T-cell (primary cell): ENCODE results near the gene PLEKHB2. TPM values are rescaled to one million over a fixed set of nuclear protein-coding genes. Genes with fewer than 3 reads are reported as not detected.

Source experiments
- ATAC-seq, 4 experiments: fragments of 200-7000 bp in 3 of 4; fragments of 150-1000 bp in 1 of 4; cut with Tn5 transposase; replicated peaks in 1 of 4; 1 replicate in 3 of 4; 2 replicates in 1 of 4; pipeline ENCODE4 v1.10.0; 2021; ENCODE audit warnings: moderate library complexity in 3 of 4, mild to moderate bottlenecking in 2 of 4, moderate number of reproducible peaks in 1 of 4
- CTCF ChIA-PET, 2 donors: fragments of 300-600 bp; sonication (Branson Sonifier 250); formaldehyde crosslinking; loops; one replicate each; lab custom pipeline; 2022; ENCODE audit warnings: antibody characterized with exemption in 2 of 2; lab: Charles Lee
- POLR2A ChIA-PET, 2 donors: fragments of 300-600 bp; sonication (Branson Sonifier 250); formaldehyde crosslinking; loops; one replicate each; lab custom pipeline; 2022; ENCODE audit warnings: antibody characterized with exemption in 2 of 2; lab: Charles Lee
- DNase-seq, 35 experiments: peaks; one replicate each; pipeline versions ENCODE4 v3.0.0 to v3.0.0-alpha.2; 2013 to 2023
- H3K27ac ChIP-seq: one replicate; pipeline ENCODE4 v1.5.1; 2013; ENCODE audit warnings: low read length
- H3K27me3 ChIP-seq, 2 experiments: replicated peaks in 1 of 2; 1 replicate in 1 of 2; 2 replicates in 1 of 2; pipeline versions ENCODE4 v1.6.1 to v1.7.0; 2013; ENCODE audit warnings: low read length in 1 of 2, mixed read lengths in 1 of 2; ENCODE audit not compliant: control insufficient read depth in 2 of 2, insufficient read depth in 2 of 2; ENCODE audit errors: extremely low read depth in 1 of 2
- H3K36me3 ChIP-seq, 2 donors: 1 replicate in 1 of 2; 2 replicates in 1 of 2; pipeline versions ENCODE4 v1.6.1 to v1.7.0; 2013; ENCODE audit warnings: low read length in 1 of 2; ENCODE audit not compliant: control insufficient read depth in 2 of 2, insufficient read depth in 1 of 2; ENCODE audit errors: extremely low read depth in 1 of 2
- H3K4me1 ChIP-seq, 2 experiments: 1 replicate in 1 of 2; 2 replicates in 1 of 2; pipeline versions ENCODE4 v1.6.1 to v1.7.0; 2013; ENCODE audit warnings: low read length in 2 of 2, mixed read lengths in 1 of 2; ENCODE audit not compliant: insufficient read depth in 2 of 2, control insufficient read depth in 1 of 2; ENCODE audit errors: extremely low read depth in 1 of 2
- H3K4me3 ChIP-seq, 2 donors: 1 replicate in 1 of 2; 2 replicates in 1 of 2; pipeline versions ENCODE4 v1.5.1 to v1.7.0; 2013; ENCODE audit warnings: mild to moderate bottlenecking in 2 of 2, low read length in 1 of 2, moderate library complexity in 1 of 2; ENCODE audit not compliant: control insufficient read depth in 1 of 2; ENCODE audit errors: extremely low read depth in 1 of 2
- H3K9me3 ChIP-seq: 2 replicates; pipeline ENCODE4 v1.7.0; 2013
- H3K27ac Mint-ChIP-seq, 2 donors: one replicate each; pipeline ENCODE4 v1.8.0; 2020 to 2021; ENCODE audit warnings: mild to moderate bottlenecking in 2 of 2, mixed read lengths in 2 of 2
- H3K27me3 Mint-ChIP-seq, 2 donors: one replicate each; pipeline ENCODE4 v1.8.0; 2021 to 2022; ENCODE audit warnings: mixed read lengths in 2 of 2
- H3K36me3 Mint-ChIP-seq: one replicate; pipeline ENCODE4 v1.8.0; 2021; ENCODE audit warnings: mixed read lengths
- H3K4me1 Mint-ChIP-seq, 3 donors: one replicate each; pipeline ENCODE4 v1.8.0; 2020 to 2022; ENCODE audit warnings: mixed read lengths in 3 of 3, mild to moderate bottlenecking in 1 of 3
- H3K4me3 Mint-ChIP-seq, 3 donors: one replicate each; pipeline ENCODE4 v1.8.0; 2020 to 2022; ENCODE audit warnings: mild to moderate bottlenecking in 3 of 3, mixed read lengths in 3 of 3, moderate library complexity in 3 of 3
- H3K9me3 Mint-ChIP-seq, 3 donors: one replicate each; pipeline ENCODE4 v1.8.0; 2020 to 2022; ENCODE audit warnings: mixed read lengths in 3 of 3
- WGBS: methylation state at CpG from one replicate; pipeline ENCODE4 v1.1.5; 2013; ENCODE audit warnings: missing lambda C conversion rate; ENCODE audit not compliant: insufficient coverage; 5-methylcytosine and 5-hydroxymethylcytosine counted together
- total RNA-seq, 35 experiments: library from RNA in 6 of 35; stranded (reverse) in 6 of 35; fragments of 120-200 nt in 1 of 35; gene quantifications; one replicate each; pipeline versions ENCODE4 v1.2.1 to v1.2.4 and lab custom pipeline; 2013 to 2026

The PLEKHB2 gene
- total RNA-seq, 5 donors from 2014 or later (not counting 1 experiment from before 2014, with no cell fraction given), result 52.5 to 61.7 (median 53.2) TPM

- Mint-ChIP-seq H3K9me3 (no peaks in the 10 kb centered on the region), H3K4me1 (peaks cover 21 to 41% (median 24%) of the 10 kb centered on the region in 3 donors), H3K27ac (peak within 1 kb of the TSS; percentile 94 to 97), H3K4me3 (peak within 1 kb of the TSS; percentile 88 to 94 (median 92)), H3K27me3 (no peaks in the 10 kb centered on the region), H3K36me3 (peaks cover 5% of the 10 kb centered on the region)
- H3K4me1 ChIP-seq, result peaks cover 3 to 30% of the 10 kb centered on the region in 2 experiments
- H3K27ac ChIP-seq, result peak within 1 kb of the TSS; percentile 79
- under 1% methylated on average over 107 of the region's 107 CpGs for WGBS
- H3K9me3 ChIP-seq, result no peaks in the 10 kb centered on the region
- peaks cover 0 to 9% of the 10 kb centered on the region in 2 donors for H3K36me3 ChIP-seq
- ChIA-PET CTCF (interaction anchor here in 1 of 2 donors (0.8 to 2.3 kb wide), 6 partner anchors 12 to 399 kb away, joined by 3 to 16 read pairs (median 3); partner anchors contain the start of genes MZT2A and PLEKHB2), POLR2A (interaction anchor here (0.5 to 1.6 kb wide), 8 partner anchors 10 to 411 kb away, joined by 3 to 16 read pairs (median 3); partner anchors contain the start of gene PLEKHB2 (in 1 of the 2))
- peak within 1 kb of the TSS; percentile 85 to 96 for H3K4me3 ChIP-seq
- DNase-seq (peak; percentile 76 to 96 (median 86)), ATAC-seq (peak; percentile 88 to 91 (median 90))
- no peaks in the 10 kb centered on the region for H3K27me3 ChIP-seq
Observed at GRCh38 chr2:131093006-131093695, 12.0 kb upstream of the PLEKHB2 start, which contains the start of gene FAM168B. FAM168B (minus strand) TSS chr2:131093460; CDS start chr2:131082646, 10,814 bp downstream.

GRCh38 chr2:131093696-131094462 lies 11.3 kb upstream of the PLEKHB2 start:
- ChIA-PET POLR2A (interaction anchor here (0.6 to 1.6 kb wide), 7 partner anchors 9 to 410 kb away, joined by 3 to 16 read pairs (median 4); partner anchors contain the start of gene PLEKHB2 (in 1 of the 2)), CTCF (interaction anchor here in 1 of 2 donors (0.6 to 2.3 kb wide), 6 partner anchors 11 to 399 kb away, joined by 3 to 16 read pairs (median 3); partner anchors contain the start of genes MZT2A and PLEKHB2)
- Histone ChIP-seq H3K27ac (peak overlapping the region; percentile 79), H3K36me3 (peaks cover 0 to 3% of the 10 kb centered on the region in 2 donors), H3K4me3 (peak overlapping the region; percentile 85 to 96), H3K27me3 (no peaks in the 10 kb centered on the region), H3K4me1 (peaks cover 3 to 30% of the 10 kb centered on the region in 2 experiments), H3K9me3 (no peaks in the 10 kb centered on the region)
- Mint-ChIP-seq H3K9me3 (no peaks in the 10 kb centered on the region), H3K27ac (peak overlapping the region; percentile 94 to 97), H3K4me1 (peaks cover 18 to 35% (median 20%) of the 10 kb centered on the region in 3 donors), H3K36me3 (peaks cover under 1% of the 10 kb centered on the region), H3K27me3 (no peaks in the 10 kb centered on the region), H3K4me3 (peak overlapping the region; percentile 88 to 94 (median 92))
- ATAC-seq, result peak; percentile 74 to 83 (median 80)
- peak in 4 of 35 experiments; percentile 4 to 67 (median 60) for DNase-seq
- WGBS, result 13% methylated on average over 28 of the region's 37 CpGs

DNA sequence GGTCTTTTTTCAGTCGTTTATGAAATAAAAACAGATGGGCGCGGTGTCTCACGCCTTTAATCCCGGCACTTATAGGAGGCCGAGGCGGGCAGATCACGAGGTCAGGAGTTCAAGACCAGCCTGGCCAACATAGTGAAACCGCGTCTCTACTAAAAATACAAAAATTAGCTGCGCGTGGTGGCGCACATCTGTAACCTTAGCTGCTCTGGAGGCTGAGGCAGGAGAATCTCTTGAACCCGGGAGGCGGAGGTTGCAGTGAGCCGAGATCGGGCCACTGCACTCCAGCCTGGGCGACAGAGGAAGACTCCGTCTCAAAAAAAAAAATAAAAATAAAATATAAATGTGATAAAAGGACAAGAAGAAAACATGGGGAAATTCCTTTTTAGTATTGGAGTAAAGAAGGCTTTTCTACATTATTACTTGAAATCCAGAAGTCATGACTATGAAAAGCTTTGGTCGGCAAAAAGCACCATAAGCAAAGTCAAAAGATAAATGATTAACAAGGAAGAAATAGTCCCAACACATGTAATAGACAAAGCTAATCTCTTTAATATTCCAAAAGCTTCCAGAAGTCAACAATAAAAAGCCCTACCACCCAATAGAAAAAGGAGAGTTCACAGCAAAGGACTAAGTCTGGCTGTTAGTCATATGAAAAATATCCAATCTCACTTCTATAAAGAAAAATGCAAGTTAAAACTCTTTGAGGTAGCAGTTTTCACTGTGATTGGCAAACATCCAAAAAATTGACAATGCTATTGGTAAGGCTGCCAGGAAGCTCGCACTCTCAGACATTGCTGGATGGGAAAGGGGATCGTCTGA lies 10.5 kb upstream of the PLEKHB2 start:
- ChIA-PET POLR2A (interaction anchor here (0.6 to 0.7 kb wide), 2 partner anchors 10 kb away, joined by 3 to 4 read pairs; partner anchors contain the start of gene PLEKHB2 (in 1 of the 2)), CTCF (interaction anchor here in 1 of 2 donors (0.6 kb wide), 1 partner anchor 907 kb away, joined by 3 read pairs; no protein-coding TSS in a partner anchor)
- peaks cover 3 to 30% of the 10 kb centered on the region in 2 experiments for H3K4me1 ChIP-seq
- ATAC-seq (no peak), DNase-seq (no peak)
- 84% methylated on average over 15 of the region's 22 CpGs for WGBS
- Mint-ChIP-seq H3K9me3 (no peaks in the 10 kb centered on the region), H3K27ac (peak overlapping the region; percentile 94 to 97), H3K36me3 (no peaks in the 10 kb centered on the region), H3K4me1 (peaks cover 18 to 29% (median 18%) of the 10 kb centered on the region in 3 donors), H3K4me3 (peak overlapping the region; percentile 88 to 94 (median 92)), H3K27me3 (no peaks in the 10 kb centered on the region)
- H3K9me3 ChIP-seq, result no peaks in the 10 kb centered on the region
- H3K27ac ChIP-seq, result no peak overlapping the region
- no peaks in the 10 kb centered on the region for H3K36me3 ChIP-seq
- H3K27me3 ChIP-seq, result no peaks in the 10 kb centered on the region
- H3K4me3 ChIP-seq, result peak overlapping the region in 1 of 2 donors; percentile 96

- peak overlapping the region; percentile 8 for H3K27ac ChIP-seq
- WGBS, result no CpG with 5 or more reads among the region's 2 CpGs
- no peaks in the 10 kb centered on the region for H3K9me3 ChIP-seq
- ATAC-seq (no peak), DNase-seq (no peak)
- Mint-ChIP-seq H3K4me1 (peaks cover 39 to 43% (median 41%) of the 10 kb centered on the region in 3 donors), H3K9me3 (no peaks in the 10 kb centered on the region), H3K4me3 (no peak overlapping the region), H3K36me3 (peaks cover 3% of the 10 kb centered on the region), H3K27me3 (no peaks in the 10 kb centered on the region), H3K27ac (peak overlapping the region; percentile 69 to 81)
- H3K36me3 ChIP-seq, result no peaks in the 10 kb centered on the region
- ChIA-PET POLR2A (interaction anchor here (0.7 to 2.2 kb wide), 3 partner anchors 9 to 19 kb away, joined by 3 to 14 read pairs (median 4); partner anchors contain the start of gene FAM168B (in 2 of the 2)), CTCF (interaction anchor here in 1 of 2 donors (0.6 kb wide), 1 partner anchor 19 kb away, joined by 5 read pairs; no protein-coding TSS in a partner anchor)
- peaks cover 18 to 30% of the 10 kb centered on the region in 2 experiments for H3K4me1 ChIP-seq
- no peaks in the 10 kb centered on the region for H3K27me3 ChIP-seq
- no peak overlapping the region for H3K4me3 ChIP-seq
Observed at GRCh38 chr2:131103165-131103564, 2.0 kb upstream of the PLEKHB2 start.

GRCh38 chr2:131104487-131105155 lies 515 bp upstream of the PLEKHB2 start:
- DNase-seq, result peak in 14 of 35 experiments; percentile 2 to 79 (median 21)
- Mint-ChIP-seq H3K9me3 (no peaks in the 10 kb centered on the region), H3K4me1 (peaks cover 50 to 53% (median 50%) of the 10 kb centered on the region in 3 donors), H3K36me3 (peaks cover 9% of the 10 kb centered on the region), H3K4me3 (peak overlapping the region; percentile 88 to 99 (median 96)), H3K27ac (peak overlapping the region; percentile 94 to 96), H3K27me3 (no peaks in the 10 kb centered on the region)
- Histone ChIP-seq H3K27me3 (no peaks in the 10 kb centered on the region), H3K36me3 (peaks cover 0 to 2% of the 10 kb centered on the region in 2 donors), H3K27ac (peak overlapping the region; percentile 92), H3K4me1 (peaks cover 18 to 30% of the 10 kb centered on the region in 2 experiments), H3K4me3 (peak overlapping the region; percentile 88 to 99), H3K9me3 (no peaks in the 10 kb centered on the region)
- CTCF ChIA-PET, result interaction anchor here (0.6 to 2.0 kb wide), 3 partner anchors 11 to 641 kb away, joined by 3 to 16 read pairs (median 3); partner anchors contain the start of gene FAM168B (in 1 of the 2)
- POLR2A ChIA-PET, result interaction anchor here (0.5 to 2.2 kb wide), 4 partner anchors 10 to 11 kb away, joined by 3 to 14 read pairs (median 4); partner anchors contain the start of gene FAM168B (in 1 of the 2)
- peak; percentile 65 to 74 (median 68) for ATAC-seq
- WGBS, result 0% methylated on average over 8 of the region's 20 CpGs
